ENCODE data around the gene VPS13D. TPM values are rescaled to one million over a fixed set of nuclear protein-coding genes. Genes with fewer than 3 reads are reported as not detected.

Gene VPS13D
- total RNA-seq, 1 donor from 2014 or later = 88.9 TPM

DNA sequence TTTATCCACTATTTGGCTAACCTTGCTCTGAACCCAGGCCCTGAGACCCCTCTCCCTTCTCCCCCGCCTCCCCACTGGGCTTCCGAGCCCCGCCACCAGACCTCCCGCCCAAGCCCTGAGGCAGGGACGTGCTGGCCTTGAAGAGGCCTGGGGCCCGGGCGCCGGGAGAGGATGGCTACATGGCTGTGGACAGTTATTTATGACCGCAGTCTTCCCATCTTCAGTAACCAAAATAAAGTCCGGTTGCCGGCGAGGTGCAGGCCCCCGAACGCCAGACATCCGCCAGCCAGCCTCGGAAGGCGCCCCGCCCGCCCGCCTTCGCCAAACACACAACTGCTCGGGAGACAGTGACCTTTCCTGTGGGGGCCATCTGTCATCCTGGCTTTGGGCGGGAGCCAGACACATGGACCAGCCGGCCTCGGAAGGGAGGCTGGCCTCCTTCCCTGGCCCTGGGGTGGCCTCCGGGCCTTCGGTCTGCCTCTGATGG is 319.2 kb downstream of the VPS13D start:
- peaks cover 53% of the 10 kb centered on the region for H3K4me1 ChIP-seq
- intact Hi-C loops (cut with DNase I) = loop anchor here (10.0 kb wide), 2 partner anchors 64 to 234 kb away; no protein-coding TSS in a partner anchor
- H3K4me3 ChIP-seq = peak overlapping the region; percentile 4 to 12
- H3K9me3 ChIP-seq = no peaks in the 10 kb centered on the region
- H3K36me3 ChIP-seq = no peaks in the 10 kb centered on the region
- H3K27me3 ChIP-seq = no peaks in the 10 kb centered on the region
- peak overlapping the region; percentile 87 for H3K27ac ChIP-seq
- no peak for TF ChIP-seq POLR2A (IDR thresholded peaks at IDR 0.05)
- TF ChIP-seq POLR2AphosphoS5 (IDR thresholded peaks at IDR 0.05; ENCODE audit: insufficient read depth in 1 of 2, low read depth in 1 of 2) = no peak
- TF ChIP-seq, protein P1, sequence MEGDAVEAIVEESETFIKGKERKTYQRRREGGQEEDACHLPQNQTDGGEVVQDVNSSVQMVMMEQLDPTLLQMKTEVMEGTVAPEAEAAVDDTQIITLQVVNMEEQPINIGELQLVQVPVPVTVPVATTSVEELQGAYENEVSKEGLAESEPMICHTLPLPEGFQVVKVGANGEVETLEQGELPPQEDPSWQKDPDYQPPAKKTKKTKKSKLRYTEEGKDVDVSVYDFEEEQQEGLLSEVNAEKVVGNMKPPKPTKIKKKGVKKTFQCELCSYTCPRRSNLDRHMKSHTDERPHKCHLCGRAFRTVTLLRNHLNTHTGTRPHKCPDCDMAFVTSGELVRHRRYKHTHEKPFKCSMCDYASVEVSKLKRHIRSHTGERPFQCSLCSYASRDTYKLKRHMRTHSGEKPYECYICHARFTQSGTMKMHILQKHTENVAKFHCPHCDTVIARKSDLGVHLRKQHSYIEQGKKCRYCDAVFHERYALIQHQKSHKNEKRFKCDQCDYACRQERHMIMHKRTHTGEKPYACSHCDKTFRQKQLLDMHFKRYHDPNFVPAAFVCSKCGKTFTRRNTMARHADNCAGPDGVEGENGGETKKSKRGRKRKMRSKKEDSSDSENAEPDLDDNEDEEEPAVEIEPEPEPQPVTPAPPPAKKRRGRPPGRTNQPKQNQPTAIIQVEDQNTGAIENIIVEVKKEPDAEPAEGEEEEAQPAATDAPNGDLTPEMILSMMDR (IDR thresholded peaks at IDR 0.05) = no peak
- DNase-seq (ENCODE audit: extremely low spot score in 2 of 2) = no peak

- H3K27ac ChIP-seq = peak overlapping the region; percentile 87
- no peaks in the 10 kb centered on the region for H3K9me3 ChIP-seq
- no peaks in the 10 kb centered on the region for H3K36me3 ChIP-seq
- no peak for TF ChIP-seq POLR2A (IDR thresholded peaks at IDR 0.05)
- TF ChIP-seq POLR2AphosphoS5 (IDR thresholded peaks at IDR 0.05; ENCODE audit: insufficient read depth in 1 of 2, low read depth in 1 of 2) = peak; percentile 79 to 94
- intact Hi-C loops (cut with DNase I) = loop anchor here (10.0 kb wide), 2 partner anchors 65 to 235 kb away; no protein-coding TSS in a partner anchor
- H3K4me3 ChIP-seq = peak overlapping the region; percentile 4 to 12
- no peaks in the 10 kb centered on the region for H3K27me3 ChIP-seq
- no peak for DNase-seq (ENCODE audit: extremely low spot score in 2 of 2)
- peaks cover 53% of the 10 kb centered on the region for H3K4me1 ChIP-seq
These were observed 319.9 kb downstream of the VPS13D start for GRCh38 chr1:12549460-12550349.

- H3K4me3 ChIP-seq = no peak overlapping the region
- peak overlapping the region; percentile 87 for H3K27ac ChIP-seq
- intact Hi-C loops (cut with DNase I) = no loop called here
These were observed 321.8 kb downstream of the VPS13D start for GRCh38 chr1:12551584-12551983.

DNA sequence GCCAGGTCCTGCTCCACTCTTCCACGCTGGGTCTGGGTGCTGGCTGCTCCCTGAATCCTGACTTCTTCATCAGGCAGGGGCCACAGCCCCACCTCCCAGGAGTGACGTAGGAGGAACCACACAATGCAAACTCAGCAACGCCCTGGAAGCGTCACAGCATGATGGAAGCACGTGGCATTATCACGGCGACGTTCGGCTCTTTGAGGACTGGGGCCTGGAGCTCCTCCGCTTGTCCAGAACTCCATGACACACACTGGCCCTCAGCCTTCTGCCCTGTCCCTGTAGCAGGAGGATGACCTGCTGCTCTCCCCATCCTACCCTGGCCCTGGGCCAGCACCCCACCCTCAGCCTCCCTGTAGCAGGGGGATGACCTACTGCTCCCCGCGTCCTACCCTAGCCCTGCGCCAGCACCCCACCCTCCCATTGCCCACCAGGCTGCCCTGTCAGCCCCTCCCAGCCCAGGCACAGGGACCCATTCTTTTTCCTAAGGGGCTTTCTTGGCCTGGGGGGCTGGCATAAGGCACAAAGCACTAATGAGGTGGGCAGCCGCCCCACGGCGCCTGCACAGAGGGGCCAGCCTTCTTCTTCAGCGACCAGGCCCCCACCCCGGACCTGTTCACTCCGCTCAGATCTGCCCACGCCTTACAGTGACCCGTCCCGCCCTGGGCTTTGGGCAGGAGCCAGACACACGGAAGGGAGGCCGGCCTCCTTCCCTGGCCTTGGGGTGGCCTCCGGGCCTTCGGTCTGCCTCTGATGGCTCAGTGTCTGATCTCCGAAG is 322.5 kb downstream of the VPS13D start:
- Histone ChIP-seq H3K4me3 (no peak overlapping the region), H3K27me3 (no peaks in the 10 kb centered on the region), H3K27ac (peak overlapping the region; percentile 87), H3K9me3 (no peaks in the 10 kb centered on the region), H3K4me1 (peaks cover 49% of the 10 kb centered on the region), H3K36me3 (no peaks in the 10 kb centered on the region)
- intact Hi-C loops (cut with DNase I) = no loop called here
- TF ChIP-seq, protein P1 (IDR thresholded peaks at IDR 0.05) = no peak
- TF ChIP-seq POLR2A (IDR thresholded peaks at IDR 0.05) (no peak), POLR2AphosphoS5 (IDR thresholded peaks at IDR 0.05; ENCODE audit: insufficient read depth in 1 of 2, low read depth in 1 of 2) (no peak)
- no peak for DNase-seq (ENCODE audit: extremely low spot score in 2 of 2)

More at GRCh38 chr1:12551584-12551983, 321.8 kb downstream of the VPS13D start:
- no peak for TF ChIP-seq POLR2AphosphoS5 (IDR thresholded peaks at IDR 0.05; ENCODE audit: insufficient read depth in 1 of 2, low read depth in 1 of 2)
- TF ChIP-seq POLR2A (IDR thresholded peaks at IDR 0.05) = no peak
- TF ChIP-seq, protein P1 (IDR thresholded peaks at IDR 0.05) = no peak
- no peaks in the 10 kb centered on the region for H3K27me3 ChIP-seq
- H3K36me3 ChIP-seq = no peaks in the 10 kb centered on the region
- H3K4me1 ChIP-seq = peaks cover 50% of the 10 kb centered on the region
- no peak for DNase-seq (ENCODE audit: extremely low spot score in 2 of 2)
- no peaks in the 10 kb centered on the region for H3K9me3 ChIP-seq

Measured in vagina (tissue), 2 donors.